Heart right ventricle (tissue), 16 donors: ENCODE results near the gene NKPD1. TPM values are rescaled to one million over a fixed set of nuclear protein-coding genes. Genes with fewer than 3 reads are reported as not detected.

ENCODE experiments used
- ATAC-seq, 8 donors: fragments of 200-7000 bp; cut with Tn5 transposase; one replicate each; pipeline ENCODE4 v1.9.1; 2020; ENCODE audit warnings: mild to moderate bottlenecking in 8 of 8, moderate library complexity in 8 of 8, moderate number of reproducible peaks in 1 of 8
- DNase-seq, 2 donors: peaks; one replicate each; pipeline ENCODE4 v3.0.0-alpha.2; 2020
- H3K27ac ChIP-seq, 10 donors: fragments of 200-600 bp; sonication (generic) in 2 of 10; one replicate each; pipeline versions ENCODE4 v1.5.0 to v1.8.0; 2020 to 2022; ENCODE audit warnings: mild to moderate bottlenecking in 3 of 10
- H3K27me3 ChIP-seq, 7 donors: fragments of 200-600 bp; one replicate each; pipeline ENCODE4 v1.8.0; 2021 to 2022; ENCODE audit warnings: mild to moderate bottlenecking in 2 of 7
- H3K36me3 ChIP-seq, 9 donors: fragments of 200-600 bp; sonication (generic) in 1 of 9; one replicate each; pipeline versions ENCODE4 v1.5.0 to v1.8.0; 2020 to 2022; ENCODE audit warnings: mild to moderate bottlenecking in 2 of 9
- H3K4me1 ChIP-seq, 9 donors: fragments of 200-600 bp; sonication (generic) in 1 of 9; one replicate each; pipeline versions ENCODE4 v1.5.0 to v1.8.0; 2020 to 2022; ENCODE audit warnings: mild to moderate bottlenecking in 4 of 9
- H3K4me3 ChIP-seq, 10 donors: fragments of 200-600 bp; sonication (generic) in 2 of 10; one replicate each; pipeline versions ENCODE4 v1.5.0 to v1.8.0; 2020 to 2022; ENCODE audit warnings: mild to moderate bottlenecking in 7 of 10, moderate library complexity in 2 of 10
- H3K9me3 ChIP-seq, 11 donors: fragments of 200-600 bp in 10 of 11; sonication (generic) in 2 of 11; one replicate each; pipeline versions ENCODE4 v1.5.0 to v1.8.0; 2013 to 2022; ENCODE audit warnings: mild to moderate bottlenecking in 2 of 11, control low read depth in 1 of 11, moderate library complexity in 1 of 11
- CTCF ChIP-seq, 9 donors: fragments of 200-600 bp; sonication (generic) in 2 of 9; IDR thresholded peaks; one replicate each; pipeline versions ENCODE4 v1.5.0 to v1.8.0; 2021 to 2022; ENCODE audit warnings: antibody characterized with exemption in 9 of 9, mild to moderate bottlenecking in 5 of 9, moderate library complexity in 1 of 9
- WGBS, 2 donors: extraction: QIAGEN DNeasy Blood & Tissue Kit; methylation state at CpG; one replicate each; pipeline ENCODE4 v1.1.7; 2013; ENCODE audit warnings: inconsistent platforms in 1 of 2; 5-methylcytosine and 5-hydroxymethylcytosine counted together
- intact Hi-C, 10 donors: fragments of 100-400 bp; cut with DNase I; formaldehyde crosslinking; loops; one replicate each; pipeline versions ENCODE4 v1.11.1 to v1.14.2; 2022
- polyA plus RNA-seq, 2 donors: library from polyadenylated mRNA; stranded (reverse); fragments of 200-250 nt; gene quantifications; one replicate each; pipeline ENCODE4 v1.2.3, GENCODE V29; 2013
- total RNA-seq, 10 donors: library from RNA; stranded (reverse); fragmentation: NEBNext Ultra II Directional in 3 of 10; extraction: Animal tissue kit (Norgen Biotek cat#: 25700) in 3 of 10; gene quantifications; one replicate each; pipeline versions ENCODE4 v1.2.1 to v1.2.4, GENCODE V29; 2021 to 2023
- donor health status: Arrhythmogenic right ventricular cardiomyopathy.
- donor health status: ischemic (EF 13 %, LVEDD 7.1; RV severe dilation, severe dysfunction).
- donor health status: healthy with polysubstance abuse.
- donor health status: DM: no; HTN: yes; CAD: no.
- donor health status: DM: no; HTN: no; CAD: no.
- donor health status: ischemic (EF 25% LVEDD 6.9; RV normal size, moderate dysfunction).
- donor health status: ischemic (EF 25% LVEDD 5.7; RV mildly dilated, moderate dysfunction).
- donor health status: healthy.
- donor health status: DM: yes; HTN: yes; CAD: no.
- donor health status: Ischemic cardiomyopathy.
- donor health status: ischemic (EF 35%, LVEDD 5.7; RV mildly dilated, moderate dysfunction).
- donor health status: nonischemic (EF 11% LVEDD 7.7; RV severe dilation, severe dysfunction).
- donor health status: DM: yes; HTN: yes; CAD: no.
- donor health status: PGD.
- donor health status: ischemic (EF 29% LVEDD 5.4; RV normal size, mild dysfunction).
- donor health status: nonischemic (EF 23%, LVEDD 6.1; RV moderate dilation, normal function).

Gene NKPD1
- total and polyA plus RNA-seq, 12 donors = 0.06 to 0.09 (median 0.07) TPM; not detected in 7

DNA sequence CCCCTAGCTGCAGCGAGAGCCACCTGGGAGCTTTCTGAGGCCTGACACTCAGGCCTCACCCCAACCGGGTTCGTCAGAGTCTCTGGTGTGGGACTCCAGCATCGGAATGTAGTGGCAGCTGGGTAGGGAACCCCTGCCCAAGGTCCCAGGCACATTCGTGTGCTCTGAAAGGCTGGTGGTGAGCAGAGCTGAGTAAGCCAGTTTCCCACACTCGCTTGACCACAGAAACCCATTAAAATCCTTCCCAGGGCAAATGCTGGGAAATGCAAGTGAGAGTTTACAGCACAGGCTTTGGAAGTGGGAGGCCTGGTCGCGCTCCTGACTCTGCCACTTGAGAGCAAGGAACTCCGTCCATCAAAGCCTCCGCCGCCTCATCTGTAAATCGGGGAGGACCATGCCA, 13.0 kb upstream of the NKPD1 start:
- ATAC-seq (no peak), DNase-seq (no peak)
- TF ChIP-seq CTCF (IDR thresholded peaks at IDR 0.05) = no peak
- intact Hi-C loops = loop anchor here in 1 of 10 donors (10.0 kb wide), 1 partner anchor 279 kb away; the partner anchor contains the start of gene TOMM40
- Histone ChIP-seq H3K4me1 (peaks cover 0 to 50% (median 17%) of the 10 kb centered on the region in 9 donors), H3K36me3 (no peaks in the 10 kb centered on the region), H3K9me3 (no peaks in the 10 kb centered on the region), H3K27ac (peak overlapping the region in 1 of 10 donors; percentile 26), H3K4me3 (no peak overlapping the region), H3K27me3 (no peaks in the 10 kb centered on the region)
- 85 to 86% methylated on average over 12 of the region's 12 CpGs for WGBS, 2 donors

DNA sequence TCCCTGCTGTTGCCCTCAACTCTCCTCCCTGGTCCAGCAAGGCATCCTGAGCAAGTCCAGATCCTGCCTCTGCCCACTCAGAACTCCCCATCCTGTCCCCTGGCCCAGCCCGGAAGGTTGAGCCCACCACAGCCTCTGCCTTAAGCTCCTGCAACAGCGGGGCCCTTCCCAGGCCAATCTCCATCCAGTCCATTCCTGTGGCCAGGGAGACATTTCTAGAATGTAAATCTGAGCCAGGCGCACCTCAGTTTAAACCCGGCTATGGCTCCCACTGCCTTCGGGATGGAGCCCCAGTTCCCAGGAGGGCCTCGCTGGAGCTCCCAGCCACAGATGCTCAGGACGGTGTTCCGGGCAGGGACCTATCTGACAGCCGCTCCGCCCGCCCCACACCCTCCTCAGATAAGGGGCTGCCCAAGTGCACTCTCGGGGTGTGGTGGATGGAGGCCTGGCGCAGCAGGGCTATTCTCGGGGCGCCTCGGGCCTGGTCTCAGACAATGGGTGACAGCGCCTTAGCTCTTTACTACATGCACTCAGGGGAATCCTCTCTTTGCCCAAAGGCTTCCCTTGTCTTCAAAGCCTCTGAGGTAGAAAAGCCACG, 11.9 kb upstream of the NKPD1 start:
- DNase-seq (no peak), ATAC-seq (no peak)
- intact Hi-C loops = loop anchor here in 1 of 10 donors (10.0 kb wide), 1 partner anchor 278 kb away; the partner anchor contains the start of gene TOMM40
- Histone ChIP-seq H3K27me3 (no peaks in the 10 kb centered on the region), H3K36me3 (no peaks in the 10 kb centered on the region), H3K27ac (peak overlapping the region; percentile 10 to 78 (median 48)), H3K9me3 (no peaks in the 10 kb centered on the region), H3K4me3 (no peak overlapping the region), H3K4me1 (peaks cover 0 to 49% (median 15%) of the 10 kb centered on the region in 9 donors)
- TF ChIP-seq CTCF (IDR thresholded peaks at IDR 0.05) = no peak
- WGBS, 2 donors = 83 to 85% methylated on average over 17 of the region's 18 CpGs

- no peaks in the 10 kb centered on the region for H3K27me3 ChIP-seq
- DNase-seq (no peak), ATAC-seq (peak in 6 of 8 donors; percentile 14 to 76 (median 44))
- H3K4me3 ChIP-seq = no peak overlapping the region
- intact Hi-C loops = loop anchor here in 1 of 10 donors (10.0 kb wide), 1 partner anchor 277 kb away; the partner anchor contains the start of gene TOMM40
- H3K27ac ChIP-seq = peak overlapping the region; percentile 10 to 78 (median 48)
- no peaks in the 10 kb centered on the region for H3K36me3 ChIP-seq
- H3K4me1 ChIP-seq = peaks cover 0 to 46% (median 13%) of the 10 kb centered on the region in 9 donors
- WGBS, 2 donors = 60 to 63% methylated on average over 4 of the region's 4 CpGs
- TF ChIP-seq CTCF (IDR thresholded peaks at IDR 0.05) = no peak
- no peaks in the 10 kb centered on the region for H3K9me3 ChIP-seq
These were observed 11.4 kb upstream of the NKPD1 start for GRCh38 chr19:45172173-45172572.

DNA sequence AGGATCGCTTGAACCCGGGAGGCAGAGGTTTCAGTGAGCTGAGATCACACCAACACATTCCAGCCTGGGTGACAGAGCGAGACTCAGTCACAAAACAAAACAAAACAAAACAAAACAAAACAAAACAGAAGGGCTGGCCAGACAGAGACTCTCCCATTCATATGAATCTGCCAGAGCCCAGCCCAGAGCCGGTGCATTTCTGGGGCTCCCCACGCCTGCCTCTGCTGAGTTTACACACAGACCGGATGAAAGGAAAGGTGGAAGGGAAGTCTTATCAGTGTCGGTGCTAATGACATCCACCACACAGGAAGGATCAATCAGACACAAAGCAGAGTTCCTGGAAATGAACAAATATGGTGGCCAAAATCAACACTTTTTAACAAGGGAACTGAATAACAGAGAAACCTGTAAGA, 10.4 kb upstream of the NKPD1 start:
- peak overlapping the region; percentile 11 to 74 (median 50) for H3K27ac ChIP-seq
- no peak for TF ChIP-seq CTCF (IDR thresholded peaks at IDR 0.05)
- 41 to 54% methylated on average over 7 of the region's 7 CpGs for WGBS, 2 donors
- no peaks in the 10 kb centered on the region for H3K9me3 ChIP-seq
- DNase-seq (peak in 1 of 2 donors; percentile 28), ATAC-seq (peak in 7 of 8 donors; percentile 44 to 79 (median 59))
- no peaks in the 10 kb centered on the region for H3K27me3 ChIP-seq
- H3K4me1 ChIP-seq = peaks cover 0 to 46% (median 19%) of the 10 kb centered on the region in 9 donors
- no peaks in the 10 kb centered on the region for H3K36me3 ChIP-seq
- no peak overlapping the region for H3K4me3 ChIP-seq
- intact Hi-C loops = loop anchor here in 1 of 10 donors (10.0 kb wide), 1 partner anchor 276 kb away; the partner anchor contains the start of gene TOMM40
